GM18511 (cell line): Measurements from ENCODE around the gene PRKCA.

Source experiments
- ATAC-seq: cut with Tn5 transposase; IDR thresholded peaks from one replicate; pipeline ENCODE4 v1.9.1; 2021; ENCODE audit warnings: mild to moderate bottlenecking, moderate library complexity; ENCODE audit not compliant: unreplicated experiment

Gene PRKCA

GRCh38 chr17:66842959-66843358, 540.5 kb downstream of the PRKCA start:
- no peak for ATAC-seq

- ATAC-seq = no peak
These were observed 541.2 kb downstream of the PRKCA start for GRCh38 chr17:66843627-66844026.

- ATAC-seq = no peak
These were observed 545.3 kb downstream of the PRKCA start for GRCh38 chr17:66847704-66848103.

- ATAC-seq = no peak
These were observed 546.1 kb downstream of the PRKCA start for GRCh38 chr17:66848496-66848895.

- ATAC-seq = no peak
These were observed 546.7 kb downstream of the PRKCA start for GRCh38 chr17:66849032-66849655.

- no peak for ATAC-seq
These were observed 547.6 kb downstream of the PRKCA start for GRCh38 chr17:66849851-66850580.

- ATAC-seq = no peak
These were observed 548.3 kb downstream of the PRKCA start for GRCh38 chr17:66850692-66851091.

GRCh38 chr17:66855204-66855603, 552.8 kb downstream of the PRKCA start:
- ATAC-seq = no peak

- ATAC-seq = no peak
These were observed 556.0 kb downstream of the PRKCA start for GRCh38 chr17:66858226-66859083.

- ATAC-seq = no peak
These were observed 556.9 kb downstream of the PRKCA start for GRCh38 chr17:66859353-66859752.

GRCh38 chr17:66860204-66860603, 557.8 kb downstream of the PRKCA start:
- ATAC-seq = no peak
